GM12878 (cell line): ENCODE data around the gene INHBB. TPM values are rescaled to one million over a fixed set of nuclear protein-coding genes. Genes with fewer than 3 reads are reported as not detected.

ENCODE experiments used
- ATAC-seq: fragments of 200-7000 bp; cut with Tn5 transposase; 3 replicates; pipeline ENCODE4 v1.9.1; 2020; ENCODE audit warnings: mild to moderate bottlenecking, moderate library complexity
- BruUV-seq: library from RNA; stranded (reverse); fragments of 400-500 nt; replicated peaks from 2 replicates; lab custom pipeline; 2021; lab: Mats Ljungman, UMichigan
- CTCF ChIA-PET: fragments of 300-600 bp; sonication (Branson Sonifier 250); formaldehyde crosslinking; extraction: SDS; loops from one replicate; lab custom pipeline; 2021; ENCODE audit warnings: inconsistent platforms; lab: Yijun Ruan, JAX
- POLR2A ChIA-PET: fragments of 350-600 bp; formaldehyde crosslinking; extraction: SDS; loops from one replicate; lab custom pipeline; 2021; ENCODE audit warnings: inconsistent platforms; lab: Charles Lee
- RAD21 ChIA-PET: fragments of 300-600 bp; sonication (Branson Sonifier 250); formaldehyde crosslinking; loops from one replicate; lab custom pipeline; 2023; ENCODE audit warnings: antibody characterized with exemption; ENCODE audit not compliant: unreplicated experiment; lab: Charles Lee
- SMC1A ChIA-PET: fragments of 300-600 bp; sonication (Branson Sonifier 250); formaldehyde crosslinking; loops from one replicate; lab custom pipeline; 2023; ENCODE audit not compliant: unreplicated experiment, uncharacterized antibody; lab: Charles Lee
- DNase-seq: peaks from one replicate; pipeline ENCODE4 v3.0.0-alpha.2; 2011; ENCODE audit warnings: low read depth, low spot score
- FAIRE-seq: peaks from 3 replicates; lab custom pipeline; 2011; peaks lifted over from hg19 to GRCh38; lab: Jason Lieb, UNC
- H2AFZ ChIP-seq: 2 replicates; pipeline ENCODE4 v1.6.0; 2011; ENCODE audit warnings: low read depth, low read length, control low read depth; ENCODE audit not compliant: control insufficient read depth
- H3K27ac ChIP-seq: 2 replicates; pipeline ENCODE4 v1.5.1; 2011; ENCODE audit warnings: control low read depth; ENCODE audit not compliant: control insufficient read depth, insufficient read depth
- H3K27me3 ChIP-seq, 2 experiments: replicated peaks in 1 of 2; 2 replicates each; pipeline versions ENCODE4 v1.6.0 to v1.6.1; 2011; ENCODE audit warnings: low read length in 1 of 2; ENCODE audit not compliant: control insufficient read depth in 2 of 2, insufficient read depth in 2 of 2
- H3K36me3 ChIP-seq, 2 experiments: 2 replicates each; pipeline ENCODE4 v1.5.1; 2011; ENCODE audit warnings: low read length in 1 of 2; ENCODE audit not compliant: control insufficient read depth in 2 of 2, insufficient read depth in 2 of 2
- H3K4me1 ChIP-seq: 2 replicates; pipeline ENCODE4 v1.6.1; 2011; ENCODE audit warnings: mild to moderate bottlenecking, low read length, moderate library complexity, mixed read lengths; ENCODE audit not compliant: control insufficient read depth, insufficient read depth
- H3K4me2 ChIP-seq: 2 replicates; pipeline ENCODE4 v1.6.0; 2011; ENCODE audit warnings: control low read depth; ENCODE audit not compliant: control insufficient read depth, insufficient read depth
- H3K4me3 ChIP-seq: fragments of 200-600 bp; sonication (generic); 2 replicates; pipeline ENCODE4 v1.5.1; 2016
- H3K79me2 ChIP-seq: 2 replicates; pipeline ENCODE4 v1.6.0; 2011; ENCODE audit warnings: low read length; ENCODE audit not compliant: control insufficient read depth, insufficient read depth
- H3K9ac ChIP-seq: 2 replicates; pipeline ENCODE4 v1.8.0; 2011; ENCODE audit warnings: low read length, control low read depth, mixed read lengths; ENCODE audit not compliant: control insufficient read depth, insufficient read depth
- H3K9me3 ChIP-seq: replicated peaks from 3 replicates; pipeline ENCODE4 v1.5.1; 2011; ENCODE audit warnings: mild to moderate bottlenecking, low read length; ENCODE audit not compliant: control insufficient read depth, insufficient read depth
- H4K20me1 ChIP-seq: 2 replicates; pipeline ENCODE4 v1.6.0; 2011; ENCODE audit not compliant: control insufficient read depth, insufficient read depth
- CTCF ChIP-seq, 3 experiments: IDR thresholded peaks in 2 of 3; conservative IDR thresholded peaks in 1 of 3; 2 replicates each; pipeline ENCODE4 v1.5.1; 2011; ENCODE audit warnings: low read depth in 3 of 3, low read length in 3 of 3, mild to moderate bottlenecking in 3 of 3, control low read depth in 2 of 3, moderate library complexity in 2 of 3, inconsistent platforms in 1 of 3, mixed read lengths in 1 of 3; ENCODE audit not compliant: control insufficient read depth in 2 of 3, insufficient read depth in 1 of 3; ENCODE audit errors: extremely low read depth in 1 of 3
- E2F8 ChIP-seq: fragments of 450-650 bp; IDR thresholded peaks from 2 replicates; pipeline ENCODE4 v1.6.1; 2018; ENCODE audit warnings: mild to moderate bottlenecking, low read depth, moderate library complexity; ENCODE audit not compliant: partially characterized antibody
- GATAD2B ChIP-seq: fragments of 450-650 bp; conservative IDR thresholded peaks from 2 replicates; pipeline ENCODE4 v1.6.1; 2017; ENCODE audit warnings: low read depth, mild to moderate bottlenecking, moderate library complexity
- IRF4 ChIP-seq: IDR thresholded peaks from 2 replicates; pipeline ENCODE4 v1.6.1; 2011; ENCODE audit warnings: low read depth, low read length
- POLR2AphosphoS2 ChIP-seq: IDR thresholded peaks from 2 replicates; pipeline ENCODE4 v1.6.1; 2011; ENCODE audit warnings: low read depth, mild to moderate bottlenecking, low read length, improper control_type of control experiment, moderate library complexity
- RAD21 ChIP-seq: IDR thresholded peaks from 2 replicates; pipeline ENCODE4 v1.6.1; 2011; ENCODE audit warnings: mild to moderate bottlenecking, low read depth, low read length, moderate library complexity; ENCODE audit not compliant: insufficient read depth
- SMC3 ChIP-seq: IDR thresholded peaks from 2 replicates; pipeline ENCODE4 v1.6.1; 2011; ENCODE audit warnings: low read length, improper control_type of control experiment, borderline replicate concordance
- ZBTB33 ChIP-seq: fragments of 450-650 bp; IDR thresholded peaks from 2 replicates; pipeline ENCODE4 v1.6.1; 2017; ENCODE audit warnings: mild to moderate bottlenecking
- ZBTB40 ChIP-seq: fragments of 450-650 bp; IDR thresholded peaks from 2 replicates; pipeline ENCODE4 v1.6.1; 2016; ENCODE audit warnings: mild to moderate bottlenecking, moderate library complexity, borderline replicate concordance
- ZSCAN29 ChIP-seq: fragments of 450-650 bp; IDR thresholded peaks from 2 replicates; pipeline ENCODE4 v1.6.1; 2017; ENCODE audit warnings: mild to moderate bottlenecking, moderate library complexity
- WGBS: methylation state at CpG from one replicate; pipeline ENCODE4 v1.1.6; 2016; ENCODE audit warnings: low lambda C conversion rate; ENCODE audit not compliant: insufficient replicate concordance, insufficient coverage; ENCODE audit errors: missing lambda C conversion rate; 5-methylcytosine and 5-hydroxymethylcytosine counted together
- in situ Hi-C: fragments of 300-500 bp; cut with MboI; formaldehyde crosslinking; loops from 9 replicates; pipeline ENCODE4 v1.14.3; 2018; ENCODE audit warnings: mixed read lengths
- intact Hi-C: fragments of 100-400 bp; cut with micrococcal nuclease; formaldehyde crosslinking; loops from one replicate; pipeline ENCODE4 v1.14.2; 2022; ENCODE audit not compliant: unreplicated experiment
- polyA plus RNA-seq, 11 experiments: library from polyadenylated mRNA; depleted of rRNA in 4 of 11; unstranded in 6 of 11; stranded (reverse) in 5 of 11; fragments of >200 nt; fragmentation: Nextera tagmentation in 4 of 11; fragmentation: Illumina TruSeq in 1 of 11; extraction: Ambion mirVana in 4 of 11; extraction: Trizol in 1 of 11; gene quantifications; 1 replicate in 1 of 11; 2 replicates in 10 of 11; pipeline versions ENCODE4 v1.2.1 to v1.2.3, GENCODE V29; 2011 to 2016; ENCODE audit warnings: inconsistent platforms in 2 of 11, missing spikeins in 2 of 11, low read depth in 1 of 11
- total RNA-seq, 4 experiments: library from RNA; depleted of rRNA in 3 of 4; stranded (reverse); fragments of >200 nt in 3 of 4; fragmentation: Illumina TruSeq in 1 of 4; extraction: Trizol in 1 of 4; gene quantifications; 2 replicates each; pipeline versions ENCODE4 v1.2.1 to v1.2.3, GENCODE V29; 2013 to 2021

Gene INHBB
- total and polyA plus RNA-seq, 10 of the 15 experiments (the other 5 are each of a cell fraction or from before 2014, with no cell fraction given), result 0.05 TPM; not detected in 9

GRCh38 chr2:120343433-120344105 is 2.4 kb upstream of the INHBB start:
- ChIA-PET SMC1A (interaction anchor here (0.9 kb wide), 1 partner anchor 85 kb away, joined by 3 read pairs; no protein-coding TSS in a partner anchor), CTCF (interaction anchor here (0.7 to 1.4 kb wide), 3 partner anchors 10 to 695 kb away, joined by 3 read pairs; no protein-coding TSS in a partner anchor), POLR2A (no interaction called here), RAD21 (interaction anchor here (1.1 to 1.2 kb wide), 2 partner anchors 332 to 334 kb away, joined by 3 read pairs; no protein-coding TSS in a partner anchor)
- Histone ChIP-seq H3K27me3 (peaks cover 14 to 24% of the 10 kb centered on the region in 2 experiments), H3K27ac (no peak overlapping the region), H3K4me1 (no peaks in the 10 kb centered on the region), H3K9me3 (no peaks in the 10 kb centered on the region), H2AFZ (no peak overlapping the region), H3K79me2 (no peaks in the 10 kb centered on the region), H3K9ac (no peak overlapping the region), H3K36me3 (no peaks in the 10 kb centered on the region; a peak in 1 of 4 replicates), H3K4me3 (no peak overlapping the region), H4K20me1 (no peaks in the 10 kb centered on the region), H3K4me2 (no peak overlapping the region)
- WGBS, result 16% methylated on average over 43 of the region's 43 CpGs
- no peak for DNase-seq
- ATAC-seq, result peak; percentile 74
- no peak for FAIRE-seq
- in situ Hi-C loops, result no loop called here
- intact Hi-C loops, result loop anchor here (5.0 to 10.0 kb wide), 2 partner anchors 211 to 339 kb away; no protein-coding TSS in a partner anchor
- BruUV-seq, result no TSS peak
- TF ChIP-seq IRF4, result no peak
- TF ChIP-seq E2F8, result no peak
- TF ChIP-seq ZBTB33, result no peak
- peak; percentile 46 to 53 (median 49) for TF ChIP-seq CTCF (IDR thresholded peaks at IDR 0.05 in 2 of 3, conservative IDR thresholded peaks at IDR 0.05 in 1 of 3; ENCODE audit: control insufficient read depth in 2 of 3, extremely low read depth in 1 of 3, insufficient read depth in 1 of 3, low read depth in 3 of 3, low read length in 3 of 3)
- TF ChIP-seq SMC3, result peak; percentile 43; the same call in 1 of the 2 replicates
- TF ChIP-seq RAD21, result peak; percentile 67
- no peak for TF ChIP-seq ZSCAN29
- TF ChIP-seq ZBTB40, result no peak
- no peak for TF ChIP-seq POLR2AphosphoS2
- no peak for TF ChIP-seq GATAD2B
